HG02571 (cell line): ENCODE results near the gene ARSK.
"Not testable (repeated sequence)": the region's sequence is repeated elsewhere in the genome, so short reads cannot be mapped to it uniquely, and the experiment has no call there.

Experiments
- ATAC-seq: cut with Tn5 transposase; IDR thresholded peaks from one replicate; pipeline ENCODE4 v1.9.1; 2021; ENCODE audit warnings: mild to moderate bottlenecking, moderate library complexity; ENCODE audit not compliant: unreplicated experiment

ARSK gene

DNA sequence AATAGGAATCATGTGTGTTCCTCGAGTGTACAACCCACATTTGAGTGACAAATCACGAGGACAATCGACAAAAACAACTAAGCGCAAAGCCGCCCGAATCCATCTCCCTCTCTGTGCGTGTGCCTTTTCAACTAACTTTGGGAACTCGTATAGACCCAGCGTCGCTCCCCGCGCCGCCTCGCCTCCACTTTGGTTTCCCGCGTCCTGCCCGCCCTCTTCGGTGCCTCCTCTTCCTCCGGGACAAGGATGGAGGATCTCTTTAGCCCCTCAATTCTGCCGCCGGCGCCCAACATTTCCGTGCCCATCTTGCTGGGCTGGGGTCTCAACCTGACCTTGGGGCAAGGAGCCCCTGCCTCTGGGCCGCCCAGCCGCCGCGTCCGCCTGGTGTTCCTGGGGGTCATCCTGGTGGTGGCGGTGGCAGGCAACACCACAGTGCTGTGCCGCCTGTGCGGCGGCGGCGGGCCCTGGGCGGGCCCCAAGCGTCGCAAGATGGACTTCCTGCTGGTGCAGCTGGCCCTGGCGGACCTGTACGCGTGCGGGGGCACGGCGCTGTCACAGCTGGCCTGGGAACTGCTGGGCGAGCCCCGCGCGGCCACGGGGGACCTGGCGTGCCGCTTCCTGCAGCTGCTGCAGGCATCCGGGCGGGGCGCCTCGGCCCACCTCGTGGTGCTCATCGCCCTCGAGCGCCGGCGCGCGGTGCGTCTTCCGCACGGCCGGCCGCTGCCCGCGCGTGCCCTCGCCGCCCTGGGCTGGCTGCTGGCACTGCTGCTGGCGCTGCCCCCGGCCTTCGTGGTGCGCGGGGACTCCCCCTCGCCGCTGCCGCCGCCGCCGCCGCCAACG, 65.3 kb downstream of the ARSK start, which contains the start of gene GPR150:
GPR150 (plus strand) TSS at position 58 of the 840 bp plus-strand sequence; CDS start at position 247, 189 bp downstream.
- peak; percentile 60 for ATAC-seq

DNA sequence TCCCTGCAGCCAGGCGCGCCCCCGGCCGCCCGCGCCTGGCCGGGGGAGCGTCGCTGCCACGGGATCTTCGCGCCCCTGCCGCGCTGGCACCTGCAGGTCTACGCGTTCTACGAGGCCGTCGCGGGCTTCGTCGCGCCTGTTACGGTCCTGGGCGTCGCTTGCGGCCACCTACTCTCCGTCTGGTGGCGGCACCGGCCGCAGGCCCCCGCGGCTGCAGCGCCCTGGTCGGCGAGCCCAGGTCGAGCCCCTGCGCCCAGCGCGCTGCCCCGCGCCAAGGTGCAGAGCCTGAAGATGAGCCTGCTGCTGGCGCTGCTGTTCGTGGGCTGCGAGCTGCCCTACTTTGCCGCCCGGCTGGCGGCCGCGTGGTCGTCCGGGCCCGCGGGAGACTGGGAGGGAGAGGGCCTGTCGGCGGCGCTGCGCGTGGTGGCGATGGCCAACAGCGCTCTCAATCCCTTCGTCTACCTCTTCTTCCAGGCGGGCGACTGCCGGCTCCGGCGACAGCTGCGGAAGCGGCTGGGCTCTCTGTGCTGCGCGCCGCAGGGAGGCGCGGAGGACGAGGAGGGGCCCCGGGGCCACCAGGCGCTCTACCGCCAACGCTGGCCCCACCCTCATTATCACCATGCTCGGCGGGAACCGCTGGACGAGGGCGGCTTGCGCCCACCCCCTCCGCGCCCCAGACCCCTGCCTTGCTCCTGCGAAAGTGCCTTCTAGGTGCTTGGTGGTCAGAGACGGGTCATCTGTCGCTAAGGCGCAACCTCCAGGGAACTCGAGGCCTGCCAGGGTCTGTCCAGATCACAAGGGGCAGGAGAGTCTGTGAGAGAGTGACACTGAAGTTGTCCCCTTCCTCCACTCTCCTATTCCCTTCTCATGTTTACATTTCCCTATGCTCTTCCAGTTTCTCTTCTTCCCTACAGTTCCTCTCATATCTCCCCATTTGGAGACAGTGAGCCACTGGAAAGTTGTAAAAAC, 66.3 kb downstream of the ARSK start:
- peak; percentile 44 for ATAC-seq

GRCh38 chr5:95621839-95622629, 67.1 kb downstream of the ARSK start:
- no peak for ATAC-seq

DNA sequence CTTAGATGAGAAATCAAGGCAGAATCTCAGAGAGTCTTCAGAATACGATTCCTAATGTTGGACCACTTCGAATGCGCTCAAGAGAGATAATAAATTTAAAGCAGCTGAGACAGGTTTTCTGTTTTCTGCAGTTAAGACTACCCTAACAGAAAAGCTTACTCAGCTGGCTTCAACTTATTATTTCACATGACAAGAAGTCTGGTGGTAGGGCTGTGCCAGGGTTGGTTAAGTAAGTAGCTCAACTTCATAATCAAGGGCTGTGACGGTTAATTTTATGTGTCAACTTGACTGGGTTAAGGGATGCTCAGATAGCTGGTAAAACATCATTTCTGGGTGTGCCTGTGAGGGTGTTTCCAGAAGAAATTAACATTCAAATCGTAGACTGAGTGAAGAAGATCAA, 68.8 kb downstream of the ARSK start:
- no peak for ATAC-seq

- no peak for ATAC-seq
Measured at GRCh38 chr5:95624368-95624767, 69.5 kb downstream of the ARSK start.

DNA sequence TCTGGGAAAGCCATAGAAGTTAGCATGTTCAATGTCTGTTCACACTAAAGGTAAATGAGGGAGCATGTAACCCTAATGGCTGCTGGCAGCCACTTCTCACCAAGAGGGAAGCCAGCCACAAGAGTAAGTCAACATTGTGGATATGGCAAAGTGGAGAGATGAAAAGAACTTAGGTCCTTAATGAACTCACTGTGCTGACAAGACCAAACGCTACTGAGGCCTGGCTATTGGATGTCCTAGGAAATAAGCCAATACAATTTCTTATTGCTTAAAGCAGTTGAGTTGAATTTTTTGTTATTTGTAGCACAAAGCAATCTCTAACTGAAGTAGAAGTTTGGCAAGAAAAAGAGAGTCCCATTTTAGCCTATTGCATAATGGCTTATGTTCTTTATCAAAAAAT, 71.8 kb downstream of the ARSK start:
- ATAC-seq = no peak

DNA sequence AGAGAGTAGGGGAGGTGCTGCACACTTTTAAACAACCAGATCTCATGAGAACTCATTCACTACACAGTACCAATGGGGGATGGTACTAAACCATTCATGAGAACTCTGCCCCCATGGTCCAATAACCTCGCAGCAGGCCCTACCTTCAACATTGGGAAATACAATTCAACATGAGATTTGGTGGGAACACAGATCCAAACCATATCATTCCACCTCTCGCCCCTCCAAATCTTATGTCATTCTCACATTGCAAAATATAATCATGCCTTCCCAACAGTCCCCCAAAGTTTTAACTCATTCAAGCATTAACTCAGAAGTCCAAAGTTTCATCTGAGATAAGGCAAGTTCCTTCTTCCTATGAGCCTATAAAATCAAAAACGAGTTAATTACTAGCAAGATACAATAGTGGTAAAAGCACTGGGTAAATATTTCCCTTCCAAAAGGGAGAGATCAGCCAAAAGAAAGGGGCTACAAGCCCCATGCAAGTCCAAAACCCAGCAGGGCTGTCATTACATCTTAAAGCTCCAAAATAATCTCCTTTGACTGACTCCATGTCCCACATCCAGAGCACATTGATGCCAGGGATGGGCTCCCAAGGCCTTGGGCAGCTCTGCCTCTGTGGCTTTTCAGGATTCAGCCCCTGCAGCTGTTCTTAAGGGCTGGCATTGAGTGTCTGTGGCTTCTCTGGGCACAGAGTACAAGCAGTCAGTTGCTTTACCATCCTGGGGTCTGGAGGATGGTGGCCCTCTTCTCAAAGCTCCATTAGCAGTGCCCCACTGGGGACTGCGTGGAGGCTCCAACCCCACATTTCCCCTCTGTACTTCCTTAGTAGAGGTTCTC, 73.3 kb downstream of the ARSK start:
- no peak for ATAC-seq

DNA sequence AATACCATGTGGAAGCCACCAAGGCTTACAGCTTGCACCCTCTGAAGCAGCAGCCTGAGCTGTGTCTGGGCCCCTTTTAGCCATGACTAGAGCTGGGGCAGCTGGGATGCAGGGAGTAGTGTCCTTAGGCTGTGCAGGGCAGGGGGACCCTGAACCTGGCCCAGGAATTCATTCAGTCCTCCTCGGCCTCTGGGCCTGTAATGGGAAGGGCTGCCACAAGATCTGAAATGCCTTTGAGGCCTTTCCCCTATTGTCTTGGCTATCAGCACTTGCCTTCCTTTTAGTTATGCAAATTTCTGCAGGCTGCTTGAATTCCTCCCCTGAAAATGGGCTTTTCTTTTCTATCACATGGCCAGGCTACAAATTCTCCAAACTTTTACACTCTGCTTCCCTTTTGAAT, 74.0 kb downstream of the ARSK start:
- no peak for ATAC-seq

- ATAC-seq = no peak
Measured at GRCh38 chr5:95630394-95630917, 75.6 kb downstream of the ARSK start.

DNA sequence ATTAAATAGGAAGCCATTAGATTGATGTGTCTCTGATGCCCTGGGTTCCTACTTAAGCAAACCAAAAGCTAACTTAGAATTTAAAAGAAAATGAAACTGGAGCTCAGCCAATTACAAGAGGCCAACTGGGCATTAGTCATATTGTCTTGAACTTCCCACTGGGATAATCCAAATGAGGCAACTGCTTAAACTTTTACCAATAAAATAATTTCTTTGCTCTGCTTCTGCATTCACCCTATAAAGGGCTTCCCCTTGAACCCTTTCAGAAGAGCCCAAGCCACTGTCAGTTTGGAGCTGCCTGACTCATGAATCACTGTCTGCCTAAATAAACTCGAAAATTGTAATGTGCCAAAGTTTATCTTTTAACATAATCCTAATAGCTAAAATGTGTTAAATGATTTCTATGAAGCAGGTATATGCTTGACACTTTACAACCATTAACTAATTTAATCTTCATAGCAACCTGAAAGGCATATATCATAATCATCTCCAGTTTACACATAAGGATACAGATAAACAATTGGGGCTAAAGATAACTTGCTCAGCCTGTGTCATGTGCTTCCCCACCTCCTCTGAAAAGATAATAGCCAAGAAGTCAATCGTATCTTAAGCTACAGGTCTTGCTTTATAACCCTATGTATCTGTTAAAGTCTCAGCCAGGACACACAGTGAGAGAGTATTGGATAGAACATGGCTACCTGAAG, 76.5 kb downstream of the ARSK start:
- ATAC-seq = no peak

DNA sequence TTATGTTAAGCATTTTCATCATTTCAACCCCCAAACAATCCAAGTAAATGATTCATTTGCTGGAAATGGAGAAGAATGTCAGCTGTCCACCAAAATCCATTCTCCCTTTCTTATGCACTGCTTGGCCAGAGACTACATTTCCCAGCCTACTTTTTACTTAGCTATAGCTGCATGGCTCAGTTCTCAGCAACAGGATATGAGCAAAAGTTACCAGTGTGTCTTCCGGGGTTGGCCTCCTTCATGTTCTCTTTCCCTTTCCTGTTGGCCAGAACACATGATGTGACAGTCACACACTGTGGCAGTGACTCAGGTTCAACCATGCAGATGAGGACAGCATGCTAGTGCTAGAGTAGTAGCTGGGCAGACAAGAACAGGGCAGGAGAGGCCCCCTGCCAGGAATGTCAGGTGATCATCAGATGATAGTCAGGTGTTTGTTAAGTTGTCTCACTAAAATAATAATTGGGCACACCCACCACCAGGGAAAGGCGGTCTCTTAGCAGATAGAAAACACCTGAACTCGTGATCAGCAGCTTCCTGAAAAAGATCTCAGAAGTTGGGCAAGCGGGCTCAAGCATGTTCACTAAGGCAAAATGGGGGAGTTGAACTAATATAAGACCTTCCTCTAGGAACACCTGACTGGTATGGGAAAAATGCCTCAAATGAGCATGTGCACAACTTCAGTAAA, 77.2 kb downstream of the ARSK start:
- peak; percentile 72 for ATAC-seq

DNA sequence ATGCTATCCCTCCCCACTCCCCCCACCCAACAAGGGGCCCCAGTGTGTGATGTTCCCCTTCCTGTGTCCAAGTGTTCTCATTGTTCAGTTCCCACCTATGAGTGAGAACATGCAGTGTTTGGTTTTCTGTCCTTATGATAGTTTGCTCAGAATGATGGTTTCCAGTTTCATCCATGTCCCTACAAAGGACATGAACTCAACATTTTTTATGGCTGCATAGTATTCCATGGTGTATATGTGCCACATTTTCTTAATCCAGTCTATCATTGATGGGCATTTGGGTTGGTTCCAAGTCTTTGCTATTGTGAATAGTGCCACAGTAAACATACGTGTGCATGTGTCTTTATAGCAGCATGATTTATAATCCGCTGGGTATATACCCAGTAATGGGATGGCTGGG, 78.0 kb downstream of the ARSK start:
- ATAC-seq = not testable (repeated sequence)

DNA sequence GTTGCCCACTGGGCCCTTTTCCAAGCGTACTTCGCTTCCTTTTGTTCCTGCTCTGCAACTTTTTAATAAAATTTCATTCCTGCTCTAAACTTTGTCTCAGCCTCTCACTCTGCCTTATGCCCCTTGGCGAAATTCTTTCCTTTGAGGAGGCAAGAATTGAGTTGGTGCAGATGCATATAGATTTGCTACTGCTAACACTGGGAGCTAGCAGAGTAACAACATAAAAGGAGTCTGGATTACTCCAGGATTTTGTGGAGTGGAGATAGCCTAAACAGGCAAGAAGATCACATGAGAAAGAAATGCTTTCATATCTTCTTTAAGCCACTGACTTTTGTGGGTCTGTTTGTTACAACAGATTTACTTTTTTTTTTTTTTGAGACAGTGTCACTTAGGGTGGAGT, 78.8 kb downstream of the ARSK start:
- ATAC-seq = no peak

GRCh38 chr5:95634081-95634480, 79.2 kb downstream of the ARSK start:
- no peak for ATAC-seq

GRCh38 chr5:95638632-95639031, 83.7 kb downstream of the ARSK start:
- no peak for ATAC-seq

DNA sequence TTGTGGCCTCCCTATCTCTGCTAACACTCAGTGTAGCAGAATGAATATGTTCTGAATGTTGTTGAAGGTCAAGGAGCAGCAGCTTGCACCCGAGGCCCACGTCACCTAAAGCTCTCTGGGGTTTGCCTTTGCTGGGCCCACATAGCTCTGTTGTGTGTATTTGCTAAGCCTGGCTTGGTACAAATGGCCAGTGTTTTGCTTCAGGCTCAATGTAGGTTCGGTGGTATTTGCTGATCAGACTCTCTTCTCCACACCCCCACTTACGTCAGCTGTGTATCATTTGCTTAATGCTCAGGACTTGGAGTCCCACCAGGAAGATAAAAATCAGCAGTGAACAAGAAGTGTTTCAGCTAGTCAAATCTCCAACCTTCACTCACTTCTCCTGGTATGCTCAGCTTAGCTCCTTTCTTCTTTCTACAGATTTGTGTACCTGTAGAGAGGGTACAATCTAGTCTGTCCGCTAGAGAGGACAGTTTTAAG, 86.9 kb downstream of the ARSK start:
- no peak for ATAC-seq

GRCh38 chr5:95643152-95643551, 88.3 kb downstream of the ARSK start:
- ATAC-seq = no peak

DNA sequence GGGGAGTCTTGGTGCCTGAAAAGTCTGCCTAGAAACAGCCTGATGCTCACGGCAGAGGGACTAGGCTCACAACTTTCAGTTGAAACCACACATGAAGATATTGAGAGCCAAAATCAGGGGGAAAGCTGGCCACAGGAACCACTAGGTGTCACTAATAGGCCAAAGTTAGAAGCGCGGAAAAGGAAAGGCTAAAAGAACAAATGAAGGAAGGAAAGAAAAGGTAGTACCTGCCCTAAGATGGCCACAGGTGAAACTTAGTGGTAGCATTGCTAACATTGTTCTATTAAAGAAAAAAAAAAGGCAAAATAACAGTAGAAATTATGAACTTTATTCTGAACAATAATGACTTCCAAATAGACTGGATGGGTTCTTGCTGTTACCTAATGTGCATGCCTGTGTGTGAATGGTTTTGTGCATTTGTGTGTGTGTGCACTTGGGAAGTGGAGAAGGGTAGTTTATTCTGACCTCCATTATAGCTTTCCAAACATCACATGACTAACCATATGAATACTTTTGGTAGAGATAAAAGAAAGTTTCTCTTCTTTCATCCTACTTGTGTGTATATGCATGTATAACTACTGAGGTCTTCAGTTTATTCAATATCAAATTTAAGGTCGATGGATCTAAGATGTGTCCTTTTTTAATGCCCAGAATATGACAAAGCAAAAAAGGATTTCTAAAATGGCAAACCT, 89.6 kb downstream of the ARSK start:
- ATAC-seq = no peak
